Endodermal cell (in vitro differentiated cells): ENCODE measurements around the gene CD200R1L. TPM values are rescaled to one million over a fixed set of nuclear protein-coding genes. Genes with fewer than 3 reads are reported as not detected.

ENCODE experiments used
- DNase-seq: peaks from one replicate; pipeline ENCODE4 v3.0.0-alpha.2; 2017
- H3K27ac ChIP-seq: 2 replicates; pipeline ENCODE4 v1.5.1; 2013; ENCODE audit warnings: mild to moderate bottlenecking, low read depth, low read length, moderate library complexity
- H3K27me3 ChIP-seq: 2 replicates; pipeline ENCODE4 v1.6.1; 2013; ENCODE audit warnings: mild to moderate bottlenecking, low read length, moderate library complexity; ENCODE audit not compliant: insufficient read depth, control insufficient read depth, poor library complexity, severe bottlenecking
- H3K36me3 ChIP-seq: 2 replicates; pipeline ENCODE4 v1.7.0; 2013; ENCODE audit warnings: mild to moderate bottlenecking, low read length, moderate library complexity; ENCODE audit not compliant: control insufficient read depth, insufficient read depth
- H3K4me1 ChIP-seq: one replicate; pipeline ENCODE4 v1.7.0; 2013; ENCODE audit warnings: low read length; ENCODE audit not compliant: control insufficient read depth, insufficient read depth
- H3K4me3 ChIP-seq: 2 replicates; pipeline ENCODE4 v1.5.1; 2013; ENCODE audit warnings: mild to moderate bottlenecking, low read length, moderate library complexity
- H3K9ac ChIP-seq: 2 replicates; pipeline ENCODE4 v1.6.1; 2013; ENCODE audit warnings: mild to moderate bottlenecking, low read length, moderate library complexity; ENCODE audit not compliant: poor library complexity, severe bottlenecking; ENCODE audit errors: extremely low read depth
- H3K9me3 ChIP-seq: 2 replicates; pipeline ENCODE4 v1.6.1; 2013; ENCODE audit warnings: mild to moderate bottlenecking, low read length, moderate library complexity; ENCODE audit not compliant: control insufficient read depth
- H3K27ac Mint-ChIP-seq: 2 replicates; pipeline ENCODE4 v1.8.0; 2020; ENCODE audit warnings: mixed read lengths
- H3K27me3 Mint-ChIP-seq: 2 replicates; pipeline ENCODE4 v1.8.0; 2021; ENCODE audit warnings: mild to moderate bottlenecking, mixed read lengths; ENCODE audit not compliant: insufficient read depth
- H3K36me3 Mint-ChIP-seq: 2 replicates; pipeline ENCODE4 v1.8.0; 2020; ENCODE audit warnings: low read depth, mixed read lengths
- H3K4me1 Mint-ChIP-seq: 2 replicates; pipeline ENCODE4 v1.8.0; 2020; ENCODE audit warnings: mixed read lengths
- H3K4me3 Mint-ChIP-seq: 2 replicates; pipeline ENCODE4 v1.8.0; 2020; ENCODE audit warnings: mild to moderate bottlenecking, moderate library complexity, mixed read lengths
- H3K9me3 Mint-ChIP-seq: 2 replicates; pipeline ENCODE4 v1.8.0; 2020; ENCODE audit warnings: mild to moderate bottlenecking, mixed read lengths
- CTCF ChIP-seq: fragments of 200-600 bp; sonication (generic); conservative IDR thresholded peaks from 2 replicates; pipeline ENCODE4 v1.5.0; 2021; ENCODE audit warnings: antibody characterized with exemption, mild to moderate bottlenecking
- WGBS, 2 experiments: methylation state at CpG; one replicate each; pipeline versions ENCODE4 v1.1.5 to v1.1.7; 2013; ENCODE audit warnings: missing lambda C conversion rate in 2 of 2, mixed read lengths in 1 of 2; ENCODE audit not compliant: insufficient coverage in 1 of 2, insufficient read length in 1 of 2; 5-methylcytosine and 5-hydroxymethylcytosine counted together
- total RNA-seq, 2 donors: library from RNA; stranded (reverse); fragmentation: NEBNext Ultra II Directional in 1 of 2; extraction: Animal tissue kit (Norgen Biotek cat#: 25700) in 1 of 2; gene quantifications; 2 replicates in 1 of 2; 3 replicates in 1 of 2; pipeline ENCODE4 v1.2.1, GENCODE V29; 2021

The CD200R1L gene
- total RNA-seq, 2 donors from 2014 or later = not detected

- no peak for DNase-seq
- no peak overlapping the region for H3K4me3 Mint-ChIP-seq
- 88 to 100% methylated on average over 2 to 3 of the region's 3 CpGs for WGBS, 2 experiments
- Histone ChIP-seq H3K4me1 (peaks cover 20% of the 10 kb centered on the region), H3K9me3 (no peaks in the 10 kb centered on the region), H3K4me3 (no peak overlapping the region), H3K36me3 (no peaks in the 10 kb centered on the region), H3K27me3 (no peaks in the 10 kb centered on the region), H3K27ac (no peak overlapping the region), H3K9ac (no peak overlapping the region)
- H3K4me1 Mint-ChIP-seq = peaks cover 17% of the 10 kb centered on the region
- H3K27me3 Mint-ChIP-seq = peaks cover 5% of the 10 kb centered on the region
- TF ChIP-seq CTCF = no peak
- H3K36me3 Mint-ChIP-seq = no peaks in the 10 kb centered on the region
- no peak overlapping the region for H3K27ac Mint-ChIP-seq
- H3K9me3 Mint-ChIP-seq = no peaks in the 10 kb centered on the region
Observed at GRCh38 chr3:112779558-112780480, 66.8 kb downstream of the CD200R1L start.

GRCh38 chr3:112779011-112779410 is 67.7 kb downstream of the CD200R1L start:
- Mint-ChIP-seq H3K27ac (no peak overlapping the region), H3K9me3 (no peaks in the 10 kb centered on the region), H3K4me1 (peaks cover 17% of the 10 kb centered on the region), H3K27me3 (peaks cover 5% of the 10 kb centered on the region), H3K4me3 (no peak overlapping the region), H3K36me3 (no peaks in the 10 kb centered on the region)
- no peaks in the 10 kb centered on the region for H3K36me3 ChIP-seq
- H3K4me3 ChIP-seq = no peak overlapping the region
- DNase-seq = no peak
- H3K27ac ChIP-seq = no peak overlapping the region
- H3K9ac ChIP-seq = no peak overlapping the region
- peaks cover 20% of the 10 kb centered on the region for H3K4me1 ChIP-seq
- no peaks in the 10 kb centered on the region for H3K27me3 ChIP-seq
- no peaks in the 10 kb centered on the region for H3K9me3 ChIP-seq
- no peak for TF ChIP-seq CTCF

- Mint-ChIP-seq H3K9me3 (no peaks in the 10 kb centered on the region), H3K27me3 (peaks cover 5% of the 10 kb centered on the region), H3K36me3 (no peaks in the 10 kb centered on the region), H3K4me1 (peaks cover 17% of the 10 kb centered on the region), H3K27ac (no peak overlapping the region), H3K4me3 (no peak overlapping the region)
- no peak for DNase-seq
- Histone ChIP-seq H3K9me3 (no peaks in the 10 kb centered on the region), H3K4me3 (no peak overlapping the region), H3K9ac (no peak overlapping the region), H3K27ac (no peak overlapping the region), H3K36me3 (no peaks in the 10 kb centered on the region), H3K27me3 (no peaks in the 10 kb centered on the region), H3K4me1 (peaks cover 20% of the 10 kb centered on the region)
- WGBS, 2 experiments = 100% methylated on average over 4 of the region's 5 CpGs; no CpG with 5 or more reads in 1 of the 2 experiments
- no peak for TF ChIP-seq CTCF
Observed at GRCh38 chr3:112778353-112778948, 68.2 kb downstream of the CD200R1L start.
